ENCODE results near the gene POU6F2.
A peak's percentile ranks its signal among the peaks of the same experiment; 100 is the strongest.

POU6F2 gene

GRCh38 chr7:39221901-39222300 lies 244.2 kb downstream of the POU6F2 start:
- peaks cover 0 to 1% of the 10 kb centered on the region in 2 donors for H3K4me1 ChIP-seq (ENCODE audit: control insufficient read depth in 2 of 2, insufficient read depth in 1 of 2, low read depth in 1 of 2, low read length in 2 of 2)
- no peak overlapping the region for H3K18ac ChIP-seq (ENCODE audit: low read length)
- no peak overlapping the region for H4K91ac ChIP-seq (ENCODE audit: low read depth, low read length, poor library complexity)
- no peak overlapping the region for H2BK5ac ChIP-seq (ENCODE audit: low read length)
- H3K79me1 ChIP-seq (ENCODE audit: low read depth, low read length), result no peaks in the 10 kb centered on the region
- no peak overlapping the region for H3K4me2 ChIP-seq (ENCODE audit: insufficient read depth, low read length, poor library complexity, severe bottlenecking)
- H3K4me3 ChIP-seq (ENCODE audit: low read length in 2 of 2), result no peak overlapping the region
- H3K9ac ChIP-seq (ENCODE audit: low read depth, low read length, poor library complexity), result no peak overlapping the region
- H3K14ac ChIP-seq (ENCODE audit: low read length), result no peak overlapping the region
- H2BK15ac ChIP-seq (ENCODE audit: low read length), result no peak overlapping the region
- H2BK12ac ChIP-seq (ENCODE audit: low read length), result no peak overlapping the region
- DNase-seq (ENCODE audit: low spot score), result no peak
- H3K23ac ChIP-seq (ENCODE audit: low read depth, low read length, poor library complexity), result no peak overlapping the region
- no peaks in the 10 kb centered on the region for H3K27me3 ChIP-seq (ENCODE audit: control insufficient read depth in 3 of 3, insufficient read depth in 3 of 3, low read depth in 1 of 3, low read length in 3 of 3)
- no peak overlapping the region for H4K8ac ChIP-seq (ENCODE audit: low read depth, low read length)
- no peak overlapping the region for H2BK120ac ChIP-seq (ENCODE audit: low read depth, low read length)
- H2AK5ac ChIP-seq (ENCODE audit: low read depth, low read length), result no peak overlapping the region
- H3K4ac ChIP-seq (ENCODE audit: low read length), result no peak overlapping the region
- no peaks in the 10 kb centered on the region for H3K9me3 ChIP-seq (replicated peaks in 1 of 2; ENCODE audit: control insufficient read depth in 2 of 2, insufficient read depth in 1 of 2, low read depth in 1 of 2, low read length in 2 of 2)
- no peak overlapping the region for H2AFZ ChIP-seq (ENCODE audit: low read length)
- no peaks in the 10 kb centered on the region for H3K36me3 ChIP-seq (replicated peaks in 1 of 2; ENCODE audit: control insufficient read depth in 2 of 2, insufficient read depth in 2 of 2, low read length in 2 of 2)
- no peak overlapping the region for H3K27ac ChIP-seq (replicated peaks; ENCODE audit: low read length)
- WGBS, 2 donors (ENCODE audit: extremely low coverage in 2 of 2, insufficient read length in 2 of 2, insufficient replicate concordance in 1 of 2), result no CpG with 5 or more reads among the region's 1 CpG

GRCh38 chr7:39228946-39229345 lies 251.2 kb downstream of the POU6F2 start:
- H3K36me3 ChIP-seq (replicated peaks in 1 of 2; ENCODE audit: control insufficient read depth in 2 of 2, insufficient read depth in 2 of 2, low read length in 2 of 2), result no peaks in the 10 kb centered on the region
- H3K14ac ChIP-seq (ENCODE audit: low read length), result no peak overlapping the region
- no peak overlapping the region for H3K23ac ChIP-seq (ENCODE audit: low read depth, low read length, poor library complexity)
- no peak for DNase-seq (ENCODE audit: low spot score)
- no peak overlapping the region for H2BK120ac ChIP-seq (ENCODE audit: low read depth, low read length)
- H2BK15ac ChIP-seq (ENCODE audit: low read length), result no peak overlapping the region
- H3K18ac ChIP-seq (ENCODE audit: low read length), result no peak overlapping the region
- no peak overlapping the region for H3K27ac ChIP-seq (replicated peaks; ENCODE audit: low read length)
- H2AK5ac ChIP-seq (ENCODE audit: low read depth, low read length), result no peak overlapping the region
- no peak overlapping the region for H3K4ac ChIP-seq (ENCODE audit: low read length)
- whole genome bisulfite sequencing, 2 donors (ENCODE audit: extremely low coverage in 2 of 2, insufficient read length in 2 of 2, insufficient replicate concordance in 1 of 2), result no CpG with 5 or more reads among the region's 3 CpGs
- H4K8ac ChIP-seq (ENCODE audit: low read depth, low read length), result no peak overlapping the region
- H2BK12ac ChIP-seq (ENCODE audit: low read length), result no peak overlapping the region
- no peaks in the 10 kb centered on the region for H3K9me3 ChIP-seq (replicated peaks in 1 of 2; ENCODE audit: control insufficient read depth in 2 of 2, insufficient read depth in 1 of 2, low read depth in 1 of 2, low read length in 2 of 2)
- no peaks in the 10 kb centered on the region for H3K79me1 ChIP-seq (ENCODE audit: low read depth, low read length)
- no peak overlapping the region for H4K91ac ChIP-seq (ENCODE audit: low read depth, low read length, poor library complexity)
- no peak overlapping the region for H3K4me2 ChIP-seq (ENCODE audit: insufficient read depth, low read length, poor library complexity, severe bottlenecking)
- H3K9ac ChIP-seq (ENCODE audit: low read depth, low read length, poor library complexity), result no peak overlapping the region
- no peak overlapping the region for H2BK5ac ChIP-seq (ENCODE audit: low read length)
- H3K4me3 ChIP-seq (ENCODE audit: low read length in 2 of 2), result no peak overlapping the region
- no peaks in the 10 kb centered on the region for H3K27me3 ChIP-seq (ENCODE audit: control insufficient read depth in 3 of 3, insufficient read depth in 3 of 3, low read depth in 1 of 3, low read length in 3 of 3)
- peaks cover 0 to 6% of the 10 kb centered on the region in 2 donors for H3K4me1 ChIP-seq (ENCODE audit: control insufficient read depth in 2 of 2, insufficient read depth in 1 of 2, low read depth in 1 of 2, low read length in 2 of 2)
- peak overlapping the region; percentile 42 for H2AFZ ChIP-seq (ENCODE audit: low read length)

- Histone ChIP-seq H4K91ac (ENCODE audit: low read depth, low read length, poor library complexity) (no peak overlapping the region), H3K36me3 (replicated peaks in 1 of 2; ENCODE audit: control insufficient read depth in 2 of 2, insufficient read depth in 2 of 2, low read length in 2 of 2) (no peaks in the 10 kb centered on the region), H2BK15ac (ENCODE audit: low read length) (no peak overlapping the region), H3K27me3 (ENCODE audit: control insufficient read depth in 3 of 3, insufficient read depth in 3 of 3, low read depth in 1 of 3, low read length in 3 of 3) (no peaks in the 10 kb centered on the region), H2AFZ (ENCODE audit: low read length) (no peak overlapping the region), H3K23ac (ENCODE audit: low read depth, low read length, poor library complexity) (no peak overlapping the region), H3K27ac (replicated peaks; ENCODE audit: low read length) (no peak overlapping the region), H3K18ac (ENCODE audit: low read length) (no peak overlapping the region), H3K4ac (ENCODE audit: low read length) (no peak overlapping the region), H3K4me1 (ENCODE audit: control insufficient read depth in 2 of 2, insufficient read depth in 1 of 2, low read depth in 1 of 2, low read length in 2 of 2) (peaks cover 0 to 2% of the 10 kb centered on the region in 2 donors), H2BK120ac (ENCODE audit: low read depth, low read length) (no peak overlapping the region), H2BK5ac (ENCODE audit: low read length) (no peak overlapping the region), H3K4me2 (ENCODE audit: insufficient read depth, low read length, poor library complexity, severe bottlenecking) (no peak overlapping the region), H2AK5ac (ENCODE audit: low read depth, low read length) (no peak overlapping the region), H3K14ac (ENCODE audit: low read length) (no peak overlapping the region), H4K8ac (ENCODE audit: low read depth, low read length) (no peak overlapping the region), H3K4me3 (ENCODE audit: low read length in 2 of 2) (no peak overlapping the region), H3K79me1 (ENCODE audit: low read depth, low read length) (no peaks in the 10 kb centered on the region), H3K9ac (ENCODE audit: low read depth, low read length, poor library complexity) (no peak overlapping the region), H3K9me3 (replicated peaks in 1 of 2; ENCODE audit: control insufficient read depth in 2 of 2, insufficient read depth in 1 of 2, low read depth in 1 of 2, low read length in 2 of 2) (no peaks in the 10 kb centered on the region), H2BK12ac (ENCODE audit: low read length) (no peak overlapping the region)
- no CpG with 5 or more reads among the region's 5 CpGs for WGBS, 2 donors (ENCODE audit: extremely low coverage in 2 of 2, insufficient read length in 2 of 2, insufficient replicate concordance in 1 of 2)
- no peak for DNase-seq (ENCODE audit: low spot score)
Observed at GRCh38 chr7:39233851-39234529, 256.3 kb downstream of the POU6F2 start.

GRCh38 chr7:39238234-39238869 lies 260.6 kb downstream of the POU6F2 start:
- Histone ChIP-seq H3K27me3 (ENCODE audit: control insufficient read depth in 3 of 3, insufficient read depth in 3 of 3, low read depth in 1 of 3, low read length in 3 of 3) (no peaks in the 10 kb centered on the region), H3K9ac (ENCODE audit: low read depth, low read length, poor library complexity) (no peak overlapping the region), H3K4ac (ENCODE audit: low read length) (no peak overlapping the region), H3K9me3 (replicated peaks in 1 of 2; ENCODE audit: control insufficient read depth in 2 of 2, insufficient read depth in 1 of 2, low read depth in 1 of 2, low read length in 2 of 2) (peaks cover 0 to 1% of the 10 kb centered on the region in 2 donors), H3K27ac (replicated peaks; ENCODE audit: low read length) (no peak overlapping the region), H3K36me3 (replicated peaks in 1 of 2; ENCODE audit: control insufficient read depth in 2 of 2, insufficient read depth in 2 of 2, low read length in 2 of 2) (no peaks in the 10 kb centered on the region), H3K4me3 (ENCODE audit: low read length in 2 of 2) (no peak overlapping the region), H2BK120ac (ENCODE audit: low read depth, low read length) (no peak overlapping the region), H3K14ac (ENCODE audit: low read length) (no peak overlapping the region), H2AK5ac (ENCODE audit: low read depth, low read length) (no peak overlapping the region), H2BK12ac (ENCODE audit: low read length) (no peak overlapping the region), H4K91ac (ENCODE audit: low read depth, low read length, poor library complexity) (no peak overlapping the region), H3K23ac (ENCODE audit: low read depth, low read length, poor library complexity) (no peak overlapping the region), H2AFZ (ENCODE audit: low read length) (no peak overlapping the region), H3K4me2 (ENCODE audit: insufficient read depth, low read length, poor library complexity, severe bottlenecking) (no peak overlapping the region), H3K4me1 (ENCODE audit: control insufficient read depth in 2 of 2, insufficient read depth in 1 of 2, low read depth in 1 of 2, low read length in 2 of 2) (no peaks in the 10 kb centered on the region), H2BK15ac (ENCODE audit: low read length) (no peak overlapping the region), H4K8ac (ENCODE audit: low read depth, low read length) (no peak overlapping the region), H3K79me1 (ENCODE audit: low read depth, low read length) (no peaks in the 10 kb centered on the region), H3K18ac (ENCODE audit: low read length) (no peak overlapping the region), H2BK5ac (ENCODE audit: low read length) (no peak overlapping the region)
- DNase-seq (ENCODE audit: low spot score), result no peak
- no CpG with 5 or more reads among the region's 12 CpGs for WGBS, 2 donors (ENCODE audit: extremely low coverage in 2 of 2, insufficient read length in 2 of 2, insufficient replicate concordance in 1 of 2)

All from neuronal stem cell (in vitro differentiated cells).